Measurements from ENCODE around the gene MRPS18C.

Gene MRPS18C

GRCh38 chr4:83455281-83456183 lies at the start of gene MRPS18C, which contains the start of gene HELQ:
TSS of gene MRPS18C (plus strand) at chr4:83456058. CDS start at chr4:83456078, 20 bp downstream.
TSS of gene HELQ (minus strand) at chr4:83455823. CDS start at chr4:83455693, 130 bp downstream.
- H3K27ac ChIP-seq, result peak within 1 kb of the TSS; percentile 78
- TF ChIP-seq ZFX (IDR thresholded peaks at IDR 0.05; ENCODE audit: borderline replicate concordance) (no peak), CTCF (IDR thresholded peaks at IDR 0.05) (no peak)

- no peak for TF ChIP-seq CTCF (IDR thresholded peaks at IDR 0.05)
- no peak for TF ChIP-seq ZFX (IDR thresholded peaks at IDR 0.05; ENCODE audit: borderline replicate concordance)
- H3K27ac ChIP-seq, result no peak overlapping the region
Observed at GRCh38 chr4:83408908-83409307, 47.0 kb upstream of the MRPS18C start.

GRCh38 chr4:83413676-83414075 lies 42.2 kb upstream of the MRPS18C start:
- no peak overlapping the region for H3K27ac ChIP-seq
- TF ChIP-seq ZFX (IDR thresholded peaks at IDR 0.05; ENCODE audit: borderline replicate concordance), result no peak
- no peak for TF ChIP-seq CTCF (IDR thresholded peaks at IDR 0.05)

- no peak overlapping the region for H3K27ac ChIP-seq
- TF ChIP-seq ZFX (IDR thresholded peaks at IDR 0.05; ENCODE audit: borderline replicate concordance) (no peak), CTCF (IDR thresholded peaks at IDR 0.05) (no peak)
Observed at GRCh38 chr4:83417566-83417965, 38.3 kb upstream of the MRPS18C start.

- TF ChIP-seq ZFX (IDR thresholded peaks at IDR 0.05; ENCODE audit: borderline replicate concordance) (no peak), CTCF (IDR thresholded peaks at IDR 0.05) (no peak)
- no peak overlapping the region for H3K27ac ChIP-seq
Observed at GRCh38 chr4:83418211-83418610, 37.6 kb upstream of the MRPS18C start.

- no peak overlapping the region for H3K27ac ChIP-seq
- TF ChIP-seq CTCF (IDR thresholded peaks at IDR 0.05), result no peak
- TF ChIP-seq ZFX (IDR thresholded peaks at IDR 0.05; ENCODE audit: borderline replicate concordance), result no peak
Observed at GRCh38 chr4:83431200-83431599, 24.7 kb upstream of the MRPS18C start.

- no peak for TF ChIP-seq ZFX (IDR thresholded peaks at IDR 0.05; ENCODE audit: borderline replicate concordance)
- TF ChIP-seq CTCF (IDR thresholded peaks at IDR 0.05), result no peak
- no peak overlapping the region for H3K27ac ChIP-seq
Observed at GRCh38 chr4:83436680-83437079, 19.2 kb upstream of the MRPS18C start.

All from 22Rv1 (cell line).